GM19463 (cell line): ENCODE measurements around the gene PFDN5.
"Not testable (repeated sequence)": the region's sequence is repeated elsewhere in the genome, so short reads cannot be mapped to it uniquely, and the experiment has no call there.

Source experiments
- ATAC-seq: cut with Tn5 transposase; IDR thresholded peaks from one replicate; pipeline ENCODE4 v1.9.1; 2021; ENCODE audit warnings: mild to moderate bottlenecking, moderate library complexity; ENCODE audit not compliant: unreplicated experiment

The PFDN5 gene

DNA sequence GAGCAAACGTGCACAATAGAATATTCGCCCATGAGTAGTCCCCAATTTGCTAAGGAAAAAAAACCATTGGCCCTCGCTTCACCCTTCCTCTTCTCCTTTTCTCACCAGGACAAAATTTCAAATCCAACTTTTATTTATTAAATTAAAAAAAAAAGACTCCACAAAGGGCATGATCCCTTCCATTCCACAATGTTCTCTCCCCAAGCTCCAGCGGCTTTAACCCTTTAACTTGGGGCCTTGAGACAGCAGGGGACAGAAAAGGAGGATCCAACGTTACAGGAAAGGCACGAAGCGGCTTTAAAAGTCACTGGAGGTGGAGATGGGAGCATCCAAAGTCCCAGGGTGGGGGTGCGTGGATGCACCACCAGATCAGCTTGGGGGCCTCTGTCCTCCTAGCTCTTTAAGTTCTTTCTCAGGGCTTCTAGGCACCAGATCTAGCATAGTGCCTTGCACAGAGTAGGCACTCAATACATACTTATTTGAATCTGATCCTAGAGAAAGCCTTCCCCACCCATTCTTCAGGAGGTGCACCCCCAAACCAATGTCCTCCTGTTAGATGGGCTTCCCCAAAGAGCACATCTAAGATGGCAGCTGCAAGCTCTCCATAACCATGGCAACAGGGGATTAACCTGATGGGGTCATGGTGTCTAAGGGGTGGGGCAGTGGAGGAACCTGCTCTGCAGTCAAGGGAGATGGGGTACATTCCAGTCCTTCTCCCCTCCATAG is 31.3 kb downstream of the PFDN5 start:
- ATAC-seq = no peak

DNA sequence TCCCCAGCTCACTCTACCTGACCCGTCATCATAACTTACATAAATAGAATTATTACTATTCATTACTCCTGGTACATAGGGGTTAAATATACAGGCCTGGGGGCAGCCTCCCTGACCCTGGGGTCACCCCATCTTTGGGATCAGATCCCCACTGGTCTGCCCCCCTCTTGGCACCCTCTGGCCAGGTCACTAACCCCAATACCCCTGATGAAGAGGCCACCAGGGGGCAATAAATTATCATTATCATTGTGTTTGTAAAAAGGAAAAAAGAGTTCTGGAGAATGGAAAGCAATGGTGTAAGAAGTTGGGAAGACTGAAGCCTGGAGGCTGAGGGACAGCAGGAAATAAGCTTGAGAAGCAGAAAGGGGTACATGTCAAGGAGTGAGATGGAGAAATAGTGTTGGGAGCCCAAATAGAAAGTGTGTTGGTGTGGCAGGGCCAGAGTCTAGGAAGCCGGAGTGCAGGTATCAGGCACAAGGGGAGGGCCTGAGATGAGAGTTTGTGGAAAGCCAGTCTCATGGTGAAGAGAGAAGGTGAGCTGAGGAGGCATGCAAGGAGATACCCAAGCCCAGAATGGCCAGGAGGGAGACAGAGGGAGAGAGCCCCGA is 32.2 kb downstream of the PFDN5 start:
- no peak for ATAC-seq

DNA sequence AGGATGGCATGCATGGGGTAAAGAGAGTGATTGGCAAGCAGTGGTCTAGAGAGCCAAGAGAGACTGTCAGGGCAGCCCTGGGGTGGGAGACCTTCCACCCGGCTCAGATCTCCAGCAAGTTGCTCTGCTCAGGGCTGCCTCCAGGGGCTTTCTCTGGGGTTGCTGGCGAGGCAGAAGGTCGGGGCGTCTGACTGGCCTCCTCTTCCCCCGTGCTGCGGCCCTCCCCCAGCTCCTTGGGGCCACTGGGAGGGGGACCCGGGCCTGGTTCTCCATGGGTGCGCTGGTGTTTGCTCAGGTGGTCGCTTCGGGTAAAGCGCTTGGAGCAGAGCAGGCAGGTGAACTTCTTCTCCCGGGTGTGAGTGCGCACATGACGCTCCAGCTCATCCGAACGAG is 32.7 kb downstream of the PFDN5 start:
- no peak for ATAC-seq

DNA sequence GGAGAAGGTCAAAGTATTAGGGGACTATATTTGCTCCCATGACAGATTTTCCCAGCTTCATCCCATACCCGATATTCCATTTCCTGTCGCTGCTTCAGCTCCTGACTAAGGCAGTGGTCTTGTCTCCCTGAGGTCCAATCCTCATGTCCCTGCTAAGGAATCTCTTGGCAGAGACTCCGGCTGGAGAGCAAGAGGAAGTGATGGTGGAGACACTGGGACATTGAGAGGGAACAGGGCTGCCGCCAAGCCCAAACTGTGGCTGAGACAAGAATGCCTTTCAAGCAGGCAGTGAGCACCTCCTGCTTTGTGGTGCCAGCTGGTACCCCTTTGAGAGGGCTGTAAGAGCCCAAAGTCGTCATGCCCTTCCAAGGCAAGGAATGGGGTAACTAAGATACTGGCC is 35.3 kb downstream of the PFDN5 start:
- ATAC-seq = no peak

DNA sequence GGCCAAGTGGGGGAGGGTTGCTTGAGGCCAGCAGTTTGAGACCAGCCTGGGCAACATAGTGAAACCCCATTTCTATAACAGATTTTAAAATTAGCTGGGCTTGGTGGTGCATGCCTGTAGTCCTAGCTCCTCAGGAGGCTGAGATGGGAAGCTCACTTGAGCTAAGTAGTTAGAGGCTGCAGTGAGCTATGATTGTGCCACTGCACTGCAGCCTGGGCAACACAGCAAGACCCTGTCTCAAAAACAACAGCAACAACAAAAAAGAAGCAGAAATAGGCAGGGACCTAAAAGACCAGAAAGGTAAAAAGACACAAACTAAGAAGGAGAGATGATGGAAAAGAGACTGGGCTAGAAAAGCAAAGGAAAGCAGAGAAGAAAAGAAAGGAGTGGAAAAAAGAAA is 37.0 kb downstream of the PFDN5 start:
- ATAC-seq = not testable (repeated sequence)

DNA sequence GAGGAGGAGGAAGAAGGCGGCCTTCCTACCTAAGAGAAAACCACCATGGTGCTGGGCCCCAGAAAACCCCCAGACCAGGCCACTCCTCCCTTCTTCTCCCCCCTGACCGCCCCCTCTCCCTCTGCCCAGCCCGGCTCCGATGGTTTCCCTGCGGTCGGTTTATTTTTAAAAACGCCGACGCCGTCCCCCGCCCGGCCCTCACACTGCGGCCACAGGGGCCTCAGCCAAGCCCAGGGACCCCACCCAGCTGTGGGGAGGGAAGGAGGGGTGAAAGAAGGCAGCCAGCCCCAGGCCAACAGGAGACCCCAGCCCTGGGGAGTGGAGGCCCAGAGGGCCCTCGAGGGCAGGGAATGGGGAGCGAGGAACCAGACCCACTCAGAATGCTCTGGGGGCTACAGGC is 37.4 kb downstream of the PFDN5 start:
- ATAC-seq = no peak

DNA sequence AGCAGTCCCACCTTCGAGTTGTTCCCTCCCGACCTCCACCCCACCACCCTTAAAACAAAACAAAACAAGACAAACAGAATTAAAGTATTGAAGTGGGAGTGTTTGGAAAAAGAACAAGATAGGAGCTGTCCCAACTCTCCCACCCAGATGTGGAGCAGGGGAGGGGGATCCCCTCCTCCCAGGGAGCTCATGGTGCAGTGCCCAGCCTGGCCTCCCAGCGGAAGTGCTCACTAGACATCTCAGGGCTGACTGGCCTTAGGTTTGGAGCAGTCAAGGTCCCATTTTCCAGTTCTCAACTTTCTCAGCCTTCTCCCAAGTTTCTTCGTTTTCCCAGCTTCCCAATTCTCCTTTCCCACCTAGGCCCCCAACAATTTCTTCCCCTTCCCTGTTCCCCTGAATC is 37.9 kb downstream of the PFDN5 start:
- ATAC-seq = no peak

DNA sequence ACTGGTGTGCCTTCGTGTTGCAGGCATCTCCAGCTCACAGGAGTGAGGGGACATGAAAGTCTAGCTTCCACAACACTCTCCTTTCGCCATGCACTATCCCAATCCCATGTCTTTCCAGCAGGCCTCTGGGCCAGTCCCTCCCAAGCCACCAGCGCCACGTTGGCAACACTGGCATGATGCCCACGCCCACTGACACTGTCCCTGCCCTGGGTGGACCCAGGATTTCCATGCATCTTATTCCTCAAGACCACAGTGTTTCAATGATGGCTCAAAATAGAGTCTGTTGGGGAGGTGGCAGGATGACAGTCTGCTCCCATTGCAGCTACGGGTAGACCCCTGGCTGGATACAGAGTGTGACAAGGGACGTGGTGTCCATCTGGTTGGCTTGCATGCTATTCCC is 38.5 kb downstream of the PFDN5 start:
- ATAC-seq = no peak

DNA sequence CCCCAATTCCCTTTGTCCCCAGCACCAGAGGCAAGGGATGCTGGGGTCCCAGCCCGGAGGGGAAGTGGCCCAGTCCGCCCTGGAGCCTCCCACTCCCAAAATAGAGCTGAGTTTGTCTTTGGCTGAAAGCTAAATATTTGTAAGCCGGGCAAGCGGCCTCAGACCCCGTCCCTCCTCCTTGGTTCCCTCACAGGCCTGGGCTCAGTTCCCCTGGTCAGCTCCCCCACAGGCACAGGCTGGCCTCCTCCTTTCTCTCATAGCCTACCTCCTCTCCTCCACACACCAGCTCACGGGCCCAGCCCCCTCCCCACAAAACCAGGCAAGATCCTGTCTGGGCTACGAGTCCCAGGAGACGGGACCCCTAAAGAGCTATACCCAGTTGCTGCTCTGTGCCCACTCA is 39.5 kb downstream of the PFDN5 start:
- ATAC-seq = no peak

DNA sequence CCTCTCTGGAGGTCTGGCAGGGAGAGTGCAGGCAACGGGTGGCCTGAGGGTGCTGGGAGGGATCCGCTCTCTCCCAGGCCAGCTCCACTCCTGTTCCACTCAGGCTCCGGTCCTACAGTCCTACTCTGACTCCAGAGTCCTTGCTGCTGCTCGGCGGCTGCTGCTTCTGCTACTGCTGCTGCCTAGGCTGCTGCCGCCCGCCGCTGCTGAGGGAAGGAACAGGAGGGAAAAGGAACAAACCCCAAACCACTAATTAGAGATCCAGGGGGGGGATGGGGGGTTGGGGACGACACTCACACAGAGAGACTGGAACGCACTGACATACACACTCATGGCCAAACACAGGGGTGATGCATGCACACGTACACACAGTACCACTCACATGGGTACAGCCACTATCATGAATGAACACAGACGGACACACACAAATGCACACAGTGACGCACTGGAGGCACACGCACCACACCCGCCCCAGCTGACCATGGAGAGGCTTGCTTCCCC is 40.9 kb downstream of the PFDN5 start, which contains the start of gene SP7:
SP7 (minus strand) TSS at position 174 of the 501 bp plus-strand sequence. CDS start 708 bp downstream, outside the sequence.
- no peak for ATAC-seq

DNA sequence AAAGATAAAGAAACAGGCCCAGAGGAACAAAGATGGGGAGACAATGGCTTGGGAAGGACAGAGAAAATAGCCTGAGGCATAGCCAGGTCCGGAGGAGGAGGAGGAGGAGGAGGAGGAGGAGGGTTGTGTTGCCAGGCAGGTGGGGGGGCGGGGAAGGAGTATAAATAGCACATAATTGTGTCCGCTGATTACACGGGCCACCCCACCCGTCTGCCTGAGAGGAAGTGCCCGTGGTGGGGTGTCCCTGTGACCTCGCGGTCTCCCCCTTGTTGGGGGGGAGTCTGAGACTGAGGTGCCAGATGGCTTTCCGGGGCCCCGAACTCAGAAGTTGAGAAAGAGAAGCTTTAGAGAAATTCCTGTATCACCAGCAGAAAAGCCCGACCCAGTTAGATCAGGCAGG is 42.7 kb downstream of the PFDN5 start:
- no peak for ATAC-seq

DNA sequence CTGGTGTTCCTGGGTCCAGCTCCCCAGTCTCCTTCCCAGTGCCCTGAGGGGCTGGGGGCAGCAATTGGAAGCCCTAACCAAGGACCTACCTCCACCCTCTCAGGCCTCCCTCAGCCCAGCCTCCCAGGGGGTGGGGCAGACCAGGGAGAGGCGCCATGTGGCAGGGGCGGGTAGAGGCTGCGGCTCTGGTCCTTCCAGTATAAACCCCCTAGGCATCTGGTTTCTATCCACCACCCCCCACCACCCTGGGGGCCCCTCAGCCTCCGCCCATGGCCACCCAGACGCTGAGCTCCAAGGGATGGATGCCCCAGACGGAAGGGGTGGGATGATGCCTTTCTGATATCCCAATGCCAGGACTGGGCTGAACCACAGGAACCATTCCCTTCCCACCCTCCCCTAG is 43.6 kb downstream of the PFDN5 start:
- ATAC-seq = no peak

DNA sequence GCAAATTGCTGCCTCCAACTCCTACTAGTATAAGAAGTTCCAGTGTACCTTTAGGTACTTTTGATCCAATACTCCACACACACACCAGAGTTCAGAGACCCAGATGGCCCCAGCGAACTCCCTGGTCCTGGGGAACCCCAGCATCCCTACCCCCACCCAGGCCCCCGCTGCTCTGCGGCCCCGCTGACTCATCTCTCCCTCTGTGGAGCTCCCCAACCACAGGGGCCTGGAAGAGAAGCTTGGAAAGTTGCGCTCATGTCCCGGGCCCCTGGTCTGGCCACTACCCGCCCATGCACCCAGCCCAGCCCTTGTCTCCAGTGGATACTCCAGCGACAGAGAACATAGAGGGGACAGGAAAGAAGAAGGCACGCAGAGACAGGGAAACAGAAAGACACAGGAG is 45.1 kb downstream of the PFDN5 start:
- ATAC-seq = no peak

DNA sequence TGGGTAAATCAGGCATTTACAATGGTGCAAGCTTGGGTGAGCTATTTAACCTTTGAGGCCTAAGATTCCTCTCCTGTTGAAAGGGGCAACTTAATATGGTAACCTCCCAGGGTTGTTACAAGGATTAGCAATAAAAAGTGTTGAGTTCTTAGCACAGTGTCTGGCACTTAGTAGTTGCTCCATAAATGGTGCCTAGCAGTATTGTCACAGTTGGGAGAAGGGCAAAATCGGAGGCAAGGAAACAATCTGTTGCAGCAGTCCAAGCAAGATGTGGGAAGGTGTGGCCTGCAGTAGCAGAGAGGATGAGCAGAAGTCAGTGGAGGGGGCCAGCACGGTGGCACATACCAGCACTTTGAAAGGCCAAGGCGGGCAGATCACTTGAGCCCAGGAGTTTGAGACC is 48.1 kb downstream of the PFDN5 start:
- ATAC-seq = no peak

DNA sequence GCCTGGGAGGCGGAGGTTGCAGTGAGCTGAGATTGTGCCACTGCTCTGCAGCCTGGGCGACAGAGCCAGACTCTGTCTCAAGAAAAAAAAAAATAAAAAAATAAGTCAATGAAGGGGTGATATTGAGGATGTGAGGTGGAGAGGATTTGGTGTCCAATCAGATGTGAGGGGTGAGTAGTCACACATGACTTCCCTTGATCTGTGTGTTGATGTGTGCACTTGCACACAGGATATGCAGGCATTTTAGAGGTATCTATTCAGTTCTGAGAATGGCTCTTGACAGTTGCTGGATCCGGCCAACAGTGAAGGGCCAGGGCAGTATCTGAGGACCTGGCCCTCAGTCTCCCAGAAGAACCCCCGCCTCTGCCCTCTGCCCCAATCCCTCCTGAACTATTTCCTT is 48.6 kb downstream of the PFDN5 start:
- no peak for ATAC-seq

DNA sequence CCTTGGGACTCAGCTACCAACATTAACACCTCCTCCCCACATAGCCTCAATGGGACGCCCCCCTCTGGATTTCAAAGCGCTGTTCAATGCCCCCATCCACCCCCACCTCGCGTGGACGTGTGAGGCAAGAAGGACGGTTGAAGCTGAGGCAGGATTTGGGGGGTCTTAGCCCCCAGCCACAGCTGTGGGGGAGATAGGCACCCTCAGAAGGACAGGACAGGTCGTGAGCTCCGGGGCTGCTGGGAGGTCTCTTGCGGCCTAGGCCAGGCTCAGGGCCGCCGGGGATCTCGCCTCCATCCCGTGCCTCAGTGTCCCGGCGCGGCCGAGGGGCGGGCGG is 49.1 kb downstream of the PFDN5 start:
- no peak for ATAC-seq

DNA sequence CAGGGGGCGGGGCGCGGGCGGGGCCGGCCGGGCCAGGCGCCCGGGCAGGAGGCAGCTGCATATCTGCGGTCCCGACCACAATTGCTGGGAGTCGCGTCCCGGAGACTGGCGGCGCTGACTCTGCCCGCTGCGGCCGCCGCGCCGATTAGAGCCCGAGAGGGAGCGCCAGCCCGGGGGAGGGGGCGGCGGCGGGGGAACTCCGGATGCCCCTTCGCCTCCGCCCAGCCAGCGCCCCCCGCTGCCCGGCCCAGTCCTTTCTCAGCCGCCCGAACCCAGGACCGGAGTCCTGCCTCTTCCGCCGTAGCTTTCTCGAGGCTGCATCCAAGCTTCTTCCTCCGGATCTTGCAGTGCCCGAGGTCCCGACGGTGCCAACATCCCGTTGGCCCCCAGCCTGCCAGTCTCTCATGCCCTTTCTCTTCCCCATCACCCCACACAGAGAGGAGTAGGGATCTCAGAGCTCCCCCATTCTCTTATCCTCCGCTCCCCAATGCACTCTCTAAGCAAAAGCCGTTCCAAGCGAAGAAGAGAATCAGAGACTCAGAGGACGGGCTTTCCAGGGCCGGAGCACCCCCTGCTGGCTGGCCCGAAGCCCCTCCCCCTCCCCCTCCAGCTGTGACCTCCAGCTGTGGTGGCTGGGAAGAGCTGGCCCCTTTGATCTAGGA is 49.6 kb downstream of the PFDN5 start:
- ATAC-seq = peak; percentile 63

DNA sequence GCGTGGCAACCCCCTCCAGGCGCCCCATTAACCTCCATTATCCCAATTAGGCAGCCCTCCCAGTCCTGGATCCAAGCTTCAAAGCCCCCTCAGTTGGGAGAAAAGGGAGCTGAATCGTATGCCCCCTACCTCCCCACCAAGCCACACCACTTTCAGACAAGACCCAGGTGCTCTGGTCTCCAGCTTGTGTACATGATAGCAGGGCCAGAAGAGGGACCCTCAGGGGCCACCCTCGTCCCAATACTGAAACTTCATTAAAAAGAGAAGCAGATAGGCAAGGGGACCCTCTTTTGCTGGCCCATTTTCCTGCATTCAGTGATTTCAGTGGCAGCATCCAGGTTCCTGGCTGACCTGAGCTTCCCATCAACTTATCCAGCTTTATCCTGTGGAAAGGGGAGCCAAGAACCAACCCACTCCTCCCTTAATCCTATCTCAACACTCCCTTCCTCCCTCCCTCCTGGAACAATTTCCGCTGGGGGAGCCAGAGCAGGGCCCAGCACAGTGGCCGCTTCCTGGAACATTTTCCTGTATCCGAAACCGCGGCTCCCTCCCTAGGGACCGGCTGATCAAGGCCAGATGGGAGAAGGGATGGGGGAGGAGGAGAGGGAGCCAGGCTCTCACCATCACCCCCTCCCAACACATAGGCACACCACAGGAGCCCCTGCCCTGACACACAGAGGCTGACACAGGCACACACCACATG is 50.3 kb downstream of the PFDN5 start:
- ATAC-seq = no peak

DNA sequence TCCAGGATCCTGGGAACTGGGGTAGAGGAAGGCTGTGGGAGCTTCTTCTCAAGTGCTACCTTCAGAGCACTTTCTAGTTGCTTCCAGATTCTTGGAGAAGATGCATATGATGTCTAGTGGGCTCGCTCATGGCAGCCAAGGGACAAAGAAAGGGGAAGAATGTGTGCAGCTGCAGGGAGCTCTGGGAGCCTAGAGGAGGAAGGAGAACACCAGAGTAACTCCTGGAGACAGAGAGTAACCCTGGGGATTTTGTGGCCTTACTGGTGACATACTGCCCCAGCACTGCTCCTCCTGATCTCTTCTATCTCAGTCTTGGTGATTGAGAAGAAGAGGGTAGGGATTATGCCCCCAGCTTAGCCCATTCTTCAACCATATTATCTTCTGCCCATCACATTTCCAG is 51.1 kb downstream of the PFDN5 start:
- ATAC-seq = no peak

DNA sequence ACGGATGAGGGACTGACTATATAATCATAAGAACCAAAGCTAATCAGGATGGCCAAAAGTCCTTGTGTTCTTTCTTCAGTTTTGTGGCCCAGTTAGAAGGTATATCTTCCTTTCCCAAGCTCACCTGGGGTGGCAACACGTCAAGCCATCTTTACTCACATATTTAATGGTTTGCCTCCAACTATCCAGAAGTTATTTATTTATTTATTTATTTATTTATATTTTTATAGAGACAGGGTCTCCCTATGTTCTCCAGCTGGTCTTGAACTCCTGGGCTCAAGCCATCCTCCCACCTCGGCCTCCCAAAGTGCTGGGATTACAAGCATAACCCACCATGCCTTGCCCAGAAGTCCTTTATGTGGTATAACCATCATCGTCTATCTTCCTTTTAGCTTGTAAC is 52.6 kb downstream of the PFDN5 start:
- ATAC-seq = no peak
